HG03575 (cell line): ENCODE results near the gene KIF15.

Experiments used
- ATAC-seq: cut with Tn5 transposase; IDR thresholded peaks from one replicate; pipeline ENCODE4 v1.9.1; 2021; ENCODE audit not compliant: unreplicated experiment, insufficient number of reproducible peaks, low FRiP score; ENCODE audit errors: extremely low read depth

The KIF15 gene

DNA sequence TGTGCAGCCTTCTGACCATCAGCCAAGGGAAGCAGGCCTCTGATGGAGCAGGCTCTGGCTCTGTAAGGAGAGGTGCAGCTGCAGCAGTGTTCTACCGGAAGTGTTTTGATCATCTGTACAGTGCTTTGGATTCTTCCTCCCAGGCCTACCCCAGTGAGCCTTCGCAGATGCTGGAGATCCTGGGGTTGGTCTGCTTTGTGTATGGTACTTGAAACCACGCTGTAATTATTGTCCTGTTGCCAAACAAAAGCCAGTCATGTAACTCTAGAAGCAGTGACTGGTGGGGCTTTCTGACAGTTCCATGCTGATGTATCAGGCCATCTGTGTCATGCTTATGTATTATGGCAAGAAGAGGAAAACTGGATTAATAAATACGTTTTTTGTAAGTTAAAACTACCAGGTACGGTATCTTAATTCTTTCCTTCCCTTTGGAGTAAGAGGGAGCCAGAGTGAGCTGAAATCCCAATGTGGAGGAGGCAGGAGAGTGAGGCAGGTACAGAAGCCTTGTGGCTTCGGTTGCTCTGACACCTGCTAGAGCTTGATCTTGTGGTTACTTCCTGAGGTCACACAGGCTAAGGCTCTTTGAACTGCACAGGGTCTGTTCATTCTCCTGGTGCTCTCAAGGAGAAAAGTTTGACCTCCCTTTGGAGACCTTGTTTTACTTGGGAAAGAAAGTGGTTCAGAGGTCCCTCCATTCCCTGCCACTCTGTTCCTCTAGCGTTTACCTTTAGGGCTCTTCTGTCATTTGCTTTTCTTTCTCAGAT lies 103.9 kb downstream of the KIF15 start:
- no peak for ATAC-seq

DNA sequence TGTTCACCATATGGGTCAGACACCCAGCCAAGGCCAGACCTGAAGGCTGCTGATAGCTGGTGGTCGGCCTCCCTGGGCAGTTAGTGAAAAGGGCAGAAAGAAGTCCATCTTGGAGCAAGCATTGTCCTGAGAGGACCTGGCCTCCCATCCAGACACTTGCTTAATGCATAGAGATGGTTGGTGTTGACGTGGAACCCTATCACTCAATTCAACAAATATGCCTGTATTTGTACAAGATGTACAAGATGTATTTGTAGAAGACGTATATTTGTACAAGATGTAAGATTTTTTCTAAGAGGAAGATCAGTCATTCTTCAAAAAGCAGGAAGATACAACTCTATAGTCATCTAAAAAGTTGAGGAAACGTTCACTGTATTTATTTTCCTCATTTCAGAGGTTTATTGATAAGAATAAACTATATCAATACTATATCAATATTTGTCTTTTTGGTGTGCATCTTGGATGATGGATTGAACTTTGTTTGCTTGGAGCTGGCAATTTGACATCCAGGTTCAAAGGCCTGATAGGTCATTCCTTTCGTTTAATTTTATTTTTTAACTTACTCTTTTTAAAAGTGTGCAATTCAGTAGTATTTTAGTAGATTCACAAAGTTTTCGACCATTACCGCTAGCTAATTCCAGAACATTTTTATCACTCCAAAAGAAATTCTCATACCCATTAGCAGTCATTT lies 106.0 kb downstream of the KIF15 start:
- ATAC-seq = no peak

DNA sequence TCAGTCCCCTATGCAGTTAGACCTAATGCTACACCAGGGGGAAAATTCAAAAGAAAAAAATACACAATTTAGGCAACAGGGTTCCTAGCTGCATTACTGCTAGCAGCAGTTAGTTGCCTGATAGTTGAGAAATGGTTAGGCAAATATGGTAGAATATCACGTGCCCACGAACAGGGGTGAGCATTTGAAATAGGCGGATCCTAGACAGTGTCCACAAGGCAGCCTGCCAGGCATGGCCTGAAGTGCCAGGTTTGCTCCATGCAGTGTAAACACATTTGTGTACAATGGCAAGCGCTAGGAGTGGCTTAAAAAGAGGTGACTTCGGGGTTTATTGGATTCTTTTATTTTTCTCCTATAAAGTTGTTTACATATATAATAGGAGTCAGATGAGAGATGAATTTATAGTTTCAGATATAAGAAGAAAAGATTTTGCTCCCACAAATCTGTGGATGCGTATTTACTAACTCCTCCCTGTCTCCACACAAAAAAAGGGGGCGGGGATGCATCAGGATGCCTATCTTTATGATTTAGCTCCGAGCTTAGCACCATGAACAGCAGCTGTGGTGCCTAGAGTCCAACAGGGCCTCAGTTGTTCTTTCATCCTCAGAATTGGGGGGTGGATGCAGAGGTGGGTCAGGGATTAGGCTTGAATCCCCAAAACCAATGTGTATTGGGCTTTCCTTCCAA lies 108.9 kb downstream of the KIF15 start:
- no peak for ATAC-seq

DNA sequence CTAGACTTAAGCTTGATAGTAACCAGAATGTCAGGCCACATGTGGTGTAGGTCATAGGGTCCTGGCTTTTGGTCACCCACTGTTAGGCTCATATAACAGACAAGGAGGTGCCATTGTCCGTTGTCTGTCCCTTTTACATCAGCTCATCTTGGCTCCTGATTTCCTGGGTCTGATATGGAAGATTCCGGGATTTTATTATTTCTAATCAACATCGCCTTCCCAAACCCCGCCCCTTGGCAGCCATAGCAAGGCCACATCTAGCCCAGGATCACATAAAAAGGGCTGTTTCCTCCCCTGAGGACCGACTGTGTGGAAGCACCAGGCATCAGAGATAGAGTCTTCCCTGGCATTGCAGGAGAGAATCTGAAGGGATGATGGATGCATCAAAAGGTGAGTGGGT lies 112.7 kb downstream of the KIF15 start, which contains the start of gene TGM4:
Gene TGM4 (plus strand): TSS at position 301 of the 400 bp plus-strand sequence. CDS start 71 bp downstream, at position 372.
- no peak for ATAC-seq

DNA sequence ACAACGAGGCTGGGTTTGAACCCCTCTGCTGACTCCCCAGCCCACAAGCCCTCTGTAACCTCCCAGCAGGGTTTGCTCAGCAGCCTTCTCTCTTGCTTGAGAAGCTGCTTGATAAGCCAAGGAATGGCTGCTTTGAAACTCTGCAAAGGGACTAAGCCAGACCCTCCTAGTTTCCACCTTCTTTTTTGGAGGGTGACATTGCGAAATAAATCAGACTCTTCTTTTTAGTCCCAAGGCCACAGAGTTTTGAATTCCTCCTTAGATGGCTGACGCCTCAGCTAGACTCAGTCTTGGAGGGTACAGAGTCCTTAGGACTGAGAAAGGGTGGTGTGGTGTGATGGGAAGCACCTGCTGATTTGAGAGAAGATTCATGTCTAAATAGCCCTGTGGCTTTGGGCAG lies 114.0 kb downstream of the KIF15 start:
- no peak for ATAC-seq

DNA sequence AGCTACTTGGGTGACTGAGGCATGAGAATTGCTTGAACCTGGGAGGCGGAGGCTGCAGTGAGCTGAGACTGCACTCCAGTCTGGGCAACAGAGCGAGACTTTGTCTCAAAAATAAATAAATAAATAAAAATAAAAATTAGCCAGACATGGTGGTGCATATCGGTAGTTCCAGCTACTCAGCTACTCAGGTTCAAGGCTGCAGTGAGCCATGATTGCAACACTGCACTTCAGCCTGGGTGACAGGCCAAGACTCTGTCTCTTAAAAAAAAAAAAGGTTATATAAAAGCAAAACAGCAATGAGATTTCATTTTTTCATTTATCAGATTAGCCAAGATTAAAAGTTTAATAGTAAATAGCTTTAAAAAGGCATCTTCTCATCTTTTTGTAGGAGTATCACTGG lies 115.7 kb downstream of the KIF15 start:
- no peak for ATAC-seq

DNA sequence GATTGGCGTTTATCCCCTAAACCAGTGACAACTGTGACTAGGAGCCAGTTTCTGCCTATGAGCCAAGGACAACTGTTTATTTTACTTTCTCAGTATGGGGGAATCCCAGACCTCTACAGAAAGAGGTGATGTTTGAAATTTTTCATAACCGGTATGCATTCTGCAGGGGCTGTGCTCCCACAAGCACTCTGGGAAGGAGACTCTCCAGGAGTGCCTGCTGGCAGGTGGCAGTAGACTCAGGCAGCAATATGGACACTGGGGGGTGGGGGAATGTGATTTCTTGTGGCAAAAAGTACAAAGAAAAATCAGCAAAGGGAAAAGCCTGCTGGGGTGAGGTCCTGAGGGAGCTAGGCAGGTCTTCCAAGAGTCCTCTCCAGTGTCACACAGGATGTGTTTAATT lies 118.7 kb downstream of the KIF15 start:
- no peak for ATAC-seq

DNA sequence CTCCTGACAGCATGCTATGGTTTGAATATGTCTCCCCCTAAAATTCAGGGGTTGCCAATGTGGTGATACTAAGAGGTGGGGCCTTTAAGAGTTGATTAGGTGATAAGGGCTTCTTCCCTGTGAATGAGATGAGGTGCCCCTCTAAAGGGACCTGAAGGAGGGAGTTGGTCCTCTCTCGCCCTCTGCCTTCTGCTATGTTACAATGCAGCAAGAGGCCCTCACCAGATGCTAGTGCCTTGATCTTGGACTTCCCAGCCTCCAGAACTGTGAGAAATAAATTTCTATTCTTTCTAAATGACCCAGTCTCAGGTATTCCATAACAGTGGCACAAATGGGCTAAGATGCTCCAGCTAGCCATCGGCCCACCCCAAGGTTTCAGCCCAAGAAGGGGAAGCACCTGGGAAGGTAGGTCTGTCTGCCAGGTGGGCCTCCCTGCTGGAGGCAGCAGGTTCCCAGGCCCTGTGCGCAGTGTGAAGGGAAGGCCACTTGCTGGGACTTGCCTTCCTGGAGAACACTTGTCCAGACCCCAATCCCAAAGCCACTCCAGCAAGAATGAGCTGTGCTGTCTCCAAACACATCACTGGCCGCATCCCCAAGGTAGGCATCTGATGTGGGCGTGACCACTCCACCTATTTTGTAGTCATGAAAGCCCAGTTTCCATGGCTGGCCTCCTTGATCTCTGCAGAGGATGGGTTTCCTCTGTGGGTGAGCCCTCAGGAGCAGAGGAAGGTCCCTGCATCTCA lies 121.8 kb downstream of the KIF15 start:
- no peak for ATAC-seq

DNA sequence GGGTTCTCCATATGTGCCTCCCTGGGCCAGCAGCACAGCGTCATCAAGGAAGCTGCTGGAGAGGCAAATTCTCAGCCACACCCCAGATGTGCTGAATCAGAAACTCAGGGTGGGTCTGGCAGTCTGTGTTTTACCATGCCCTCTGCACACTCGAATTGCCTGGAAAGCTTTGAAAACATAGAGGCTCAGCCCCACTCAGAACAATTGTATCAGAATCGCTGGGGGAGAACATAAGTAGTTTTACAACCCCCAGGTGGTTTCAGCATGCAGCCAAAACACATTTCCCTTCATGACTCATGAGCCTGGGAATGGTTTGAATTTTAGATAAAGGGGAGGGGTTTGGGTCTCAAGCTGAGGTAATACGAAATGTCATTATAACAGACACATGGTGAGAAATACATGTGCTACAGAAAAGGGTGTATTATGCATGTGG lies 122.4 kb downstream of the KIF15 start:
- no peak for ATAC-seq

DNA sequence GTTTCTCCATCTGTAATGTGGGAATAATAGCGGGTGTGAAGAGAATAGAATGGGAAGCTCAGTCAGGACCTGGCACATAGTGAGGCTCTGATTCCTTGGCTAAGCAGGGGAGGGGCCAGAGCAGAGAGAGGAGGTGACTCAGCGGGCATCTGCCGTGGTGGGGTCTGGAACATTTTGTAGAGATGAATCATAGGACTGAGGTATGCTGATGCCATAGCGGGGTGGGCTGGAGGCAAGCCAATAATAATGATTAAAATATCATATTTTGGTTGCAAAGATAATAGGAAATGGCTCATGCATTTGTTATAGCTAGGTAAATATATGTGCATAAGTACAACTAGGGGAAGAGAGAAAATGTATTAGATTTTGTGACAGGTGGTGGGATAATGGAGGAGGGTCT lies 124.0 kb downstream of the KIF15 start:
- ATAC-seq = no peak

DNA sequence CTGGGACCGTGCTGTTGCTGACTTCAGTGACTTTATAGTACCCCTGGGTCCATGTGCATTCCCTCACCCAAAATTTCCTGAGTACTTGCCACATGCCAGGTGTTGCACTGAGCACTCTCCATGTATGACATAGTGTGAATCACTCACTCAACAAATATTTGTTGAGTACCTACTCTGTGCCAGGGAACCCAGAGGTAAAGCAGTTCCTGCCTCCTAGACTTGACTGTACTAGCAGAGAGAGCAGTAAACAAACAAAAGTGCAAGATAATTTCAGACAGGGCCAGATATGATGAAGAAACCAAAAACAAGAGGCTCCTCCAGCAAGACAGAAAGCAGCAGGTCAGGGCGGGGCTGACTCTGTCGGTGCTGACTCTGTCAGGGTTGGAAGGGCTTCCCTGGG lies 125.0 kb downstream of the KIF15 start:
- ATAC-seq = no peak

DNA sequence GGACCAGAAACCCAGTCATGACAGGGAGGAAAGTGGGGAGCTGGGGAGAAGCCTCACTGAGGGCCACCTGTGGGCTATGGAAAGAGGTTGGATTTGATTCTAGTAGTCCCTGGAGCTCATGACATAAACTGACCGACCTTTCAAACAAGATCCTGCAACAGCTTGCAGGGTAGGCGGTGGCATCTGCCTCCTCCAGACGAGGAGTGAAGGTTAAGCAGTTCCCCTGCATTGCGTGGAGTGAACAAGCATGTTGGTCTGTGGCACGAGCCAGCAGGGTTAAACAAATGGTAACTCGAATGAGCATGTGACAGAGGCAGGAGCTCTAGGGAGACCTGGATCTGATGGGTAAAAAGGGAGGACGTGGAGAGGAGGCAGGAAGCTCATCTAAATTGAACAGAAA lies 125.5 kb downstream of the KIF15 start:
- no peak for ATAC-seq

DNA sequence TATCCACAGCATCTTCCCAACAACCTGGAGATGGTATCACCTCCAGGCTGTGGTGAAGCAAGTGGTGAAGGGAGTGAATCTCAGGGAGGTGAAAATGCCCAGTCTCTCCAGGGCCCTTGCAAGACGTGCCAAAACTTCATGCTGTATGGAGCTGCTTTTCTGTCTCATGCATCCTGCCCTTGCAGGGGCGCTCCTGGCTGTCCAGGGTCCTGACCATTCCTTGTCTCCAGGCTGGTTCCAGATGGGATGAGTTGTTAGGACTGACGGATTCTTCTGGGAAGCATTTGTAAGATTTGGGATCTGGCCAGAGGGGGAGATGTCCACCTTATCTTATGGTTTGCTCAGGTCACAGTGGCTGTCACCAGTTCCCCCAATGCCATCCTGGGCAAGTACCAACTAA lies 128.7 kb downstream of the KIF15 start:
- ATAC-seq = no peak

DNA sequence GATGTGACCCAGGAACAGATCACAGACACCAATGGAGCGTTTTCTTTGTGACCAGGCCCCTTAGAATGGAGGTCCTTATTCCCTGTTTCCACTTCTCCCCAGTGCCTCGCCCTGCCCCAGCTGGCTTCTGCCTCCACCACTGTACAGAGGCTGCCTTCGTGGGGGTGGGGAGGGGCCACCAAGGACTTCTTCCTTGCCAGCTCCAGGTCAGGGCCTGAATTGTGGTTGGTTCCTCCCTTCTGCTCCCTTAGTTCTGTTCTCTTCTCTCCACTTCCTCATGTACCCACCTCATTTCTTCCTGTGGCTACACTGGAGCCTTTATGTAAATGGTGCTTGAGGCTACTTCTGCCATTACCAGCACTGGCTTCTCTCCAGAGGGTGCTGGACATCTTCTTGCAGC lies 129.3 kb downstream of the KIF15 start:
- ATAC-seq = no peak

DNA sequence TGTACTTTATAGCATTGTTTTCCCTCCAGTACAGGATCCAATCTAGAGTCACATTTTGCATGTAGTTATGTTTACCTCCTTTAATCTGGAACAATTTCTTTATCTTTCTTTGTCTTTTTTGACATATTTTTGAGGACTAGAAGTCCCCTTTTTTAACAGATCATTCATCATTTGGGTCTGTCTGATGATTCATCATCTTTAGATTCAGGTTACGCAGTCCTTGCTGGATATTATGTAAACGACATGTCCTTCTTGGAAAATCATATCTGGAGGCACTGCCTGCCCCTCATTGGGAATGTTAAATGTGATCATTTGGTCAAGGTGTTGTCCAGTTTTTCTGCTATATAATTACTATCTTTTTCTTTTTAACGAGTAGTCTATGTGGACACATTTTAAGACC lies 131.1 kb downstream of the KIF15 start:
- ATAC-seq = no peak

DNA sequence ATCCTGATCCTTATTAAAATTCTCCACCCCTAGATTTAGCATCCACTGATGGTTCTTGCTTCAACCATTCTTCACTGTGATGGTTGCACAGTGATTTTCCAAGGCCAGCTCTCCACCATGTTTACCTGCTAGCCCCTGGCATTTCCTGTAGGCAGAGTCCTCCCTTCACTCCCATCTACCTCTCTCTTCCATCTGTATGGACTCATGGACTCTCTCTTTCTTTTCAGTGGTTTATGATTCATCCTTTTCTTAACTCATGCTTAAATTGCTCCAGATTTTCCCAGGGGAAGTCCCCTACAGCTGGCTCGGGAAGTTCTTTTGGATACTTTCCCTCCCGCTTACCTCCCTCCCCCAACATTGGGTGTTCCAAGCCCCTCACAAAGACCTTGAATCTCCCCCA lies 131.5 kb downstream of the KIF15 start:
- ATAC-seq = no peak

DNA sequence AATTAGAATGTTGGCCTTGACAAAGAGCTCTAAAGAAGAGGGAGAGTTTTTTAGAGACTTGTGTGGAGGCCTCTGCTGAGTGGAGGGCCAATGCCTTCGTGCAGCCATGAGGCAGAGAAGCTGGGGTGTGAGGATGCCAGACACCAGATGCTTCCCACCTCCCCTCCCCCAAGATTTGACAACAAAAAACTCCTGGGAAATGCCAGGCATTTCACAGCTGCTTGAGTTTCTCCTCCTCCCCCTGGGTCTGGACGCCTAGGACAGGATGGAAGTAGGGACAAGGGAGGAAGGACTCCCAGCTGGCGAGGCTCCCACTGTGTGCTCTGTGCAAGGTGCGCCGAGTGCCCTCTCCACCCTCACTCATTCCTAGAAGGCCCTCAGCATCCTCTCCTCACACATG lies 132.9 kb downstream of the KIF15 start:
- no peak for ATAC-seq

DNA sequence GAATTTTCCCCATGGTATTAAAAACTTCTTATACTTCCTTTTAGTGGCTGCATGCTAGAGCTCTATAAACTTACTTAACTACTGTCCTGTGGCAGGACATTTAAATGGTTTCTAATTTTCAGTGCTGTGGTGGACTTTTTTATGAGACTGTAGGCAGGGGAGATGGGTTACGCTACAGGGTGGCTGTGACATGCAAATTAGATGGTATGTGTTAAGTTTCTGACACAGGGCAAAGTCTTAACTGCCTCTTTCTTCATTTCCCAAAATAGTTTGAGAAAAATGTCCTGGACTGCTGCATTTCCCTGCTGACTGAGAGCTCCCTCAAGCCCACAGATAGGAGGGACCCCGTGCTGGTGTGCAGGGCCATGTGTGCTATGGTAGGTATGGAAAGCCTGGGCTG lies 134.8 kb downstream of the KIF15 start:
- ATAC-seq = no peak

DNA sequence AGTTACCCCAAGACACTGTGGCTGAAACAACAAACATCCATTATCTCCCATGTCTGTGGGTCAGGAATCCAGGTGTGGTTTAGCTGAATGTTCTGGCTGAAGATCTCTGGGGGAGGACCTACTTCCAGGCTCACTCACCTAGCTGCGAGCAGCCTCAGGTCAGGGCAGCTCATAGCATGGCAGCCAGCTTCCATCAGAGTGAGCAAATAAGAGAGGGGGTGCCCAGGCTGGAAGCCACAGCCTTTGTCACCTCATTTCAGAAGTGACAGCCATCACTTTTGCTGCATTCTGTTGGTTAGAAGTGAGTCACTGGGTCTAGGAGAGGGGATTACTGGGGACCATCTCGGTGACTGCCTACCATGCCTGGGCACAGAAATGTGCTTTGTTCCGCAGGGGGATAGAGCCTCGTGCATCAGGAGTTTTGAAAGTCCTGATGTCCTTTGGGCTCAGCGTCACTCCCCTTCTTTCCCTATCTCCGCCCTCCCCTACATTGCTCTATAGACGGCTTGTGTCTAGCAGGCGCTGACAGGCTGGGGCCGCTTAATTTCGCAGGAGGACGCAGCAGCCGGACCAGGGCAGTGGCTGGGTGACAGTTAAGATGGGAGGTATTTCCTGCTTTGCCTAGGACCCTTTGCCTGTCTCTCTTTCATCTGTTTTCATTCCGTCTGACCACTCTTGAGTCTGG lies 138.2 kb downstream of the KIF15 start:
- ATAC-seq = no peak
